OCI-LY3 (cell line): ENCODE measurements around the gene TGM3.
A peak's percentile ranks its signal among the peaks of the same experiment; 100 is the strongest.

Source experiments
- H2AFZ ChIP-seq: fragments of 200-600, 300-600 bp; shearing (Covaris generic); 2 replicates; pipeline ENCODE4 v1.6.0; 2014; ENCODE audit warnings: antibody characterized with exemption, low read depth, low read length
- H3K27ac ChIP-seq: fragments of 200-600, 300-600 bp; sonication (generic); 2 replicates; pipeline ENCODE4 v1.5.1; 2014; ENCODE audit warnings: mild to moderate bottlenecking, low read length, moderate library complexity, mixed read lengths
- H3K27me3 ChIP-seq: fragments of 200-600, 300-600 bp; sonication (generic); 2 replicates; pipeline ENCODE4 v1.6.1; 2014; ENCODE audit warnings: low read depth, low read length, mixed read lengths
- H3K36me3 ChIP-seq: fragments of 200-600, 300-600 bp; sonication (generic); replicated peaks from 2 replicates; pipeline ENCODE3; 2014; ENCODE audit warnings: low read depth, low read length, mixed read lengths
- H3K4me1 ChIP-seq: fragments of 300-600, 200-600 bp; sonication (generic); 2 replicates; pipeline ENCODE4 v1.6.1; 2014; ENCODE audit warnings: low read length, mixed read lengths
- H3K4me2 ChIP-seq: fragments of 200-600, 300-600 bp; sonication (generic); 2 replicates; pipeline ENCODE4 v1.6.1; 2014; ENCODE audit warnings: low read length, mixed read lengths
- H3K4me3 ChIP-seq: fragments of 300-600, 200-600 bp; sonication (generic); 2 replicates; pipeline ENCODE4 v1.5.1; 2014; ENCODE audit warnings: antibody characterized with exemption, mild to moderate bottlenecking, low read length, moderate library complexity
- H3K79me2 ChIP-seq: fragments of 300-600, 200-600 bp; shearing (Covaris generic); 2 replicates; pipeline ENCODE4 v1.6.1; 2014; ENCODE audit warnings: mild to moderate bottlenecking, low read length, mixed read lengths
- H3K9ac ChIP-seq: fragments of 300-600, 200-600 bp; shearing (Covaris generic); 2 replicates; pipeline ENCODE4 v1.6.0; 2014; ENCODE audit warnings: mild to moderate bottlenecking, low read length, moderate library complexity
- H3K9me3 ChIP-seq: fragments of 200-600, 300-600 bp; shearing (Covaris generic); 2 replicates; pipeline ENCODE4 v1.6.1; 2014; ENCODE audit warnings: low read length, mixed read lengths; ENCODE audit not compliant: insufficient read depth
- H4K20me1 ChIP-seq: fragments of 200-600, 300-600 bp; sonication (generic); 2 replicates; pipeline ENCODE4 v1.6.1; 2016; ENCODE audit warnings: low read length, mixed read lengths; ENCODE audit not compliant: insufficient read depth
- CTCF ChIP-seq: fragments of 200-600, 300-600 bp; sonication (generic); IDR thresholded peaks from 2 replicates; pipeline ENCODE4 v1.5.1; 2014; ENCODE audit warnings: antibody characterized with exemption, low read length, low read depth
- EZH2phosphoT487 ChIP-seq: fragments of 200-600 bp; shearing (Covaris generic); IDR thresholded peaks from 2 replicates; pipeline ENCODE4 v1.6.1; 2018; ENCODE audit warnings: antibody characterized with exemption, mixed run types, low read depth

Gene TGM3

DNA sequence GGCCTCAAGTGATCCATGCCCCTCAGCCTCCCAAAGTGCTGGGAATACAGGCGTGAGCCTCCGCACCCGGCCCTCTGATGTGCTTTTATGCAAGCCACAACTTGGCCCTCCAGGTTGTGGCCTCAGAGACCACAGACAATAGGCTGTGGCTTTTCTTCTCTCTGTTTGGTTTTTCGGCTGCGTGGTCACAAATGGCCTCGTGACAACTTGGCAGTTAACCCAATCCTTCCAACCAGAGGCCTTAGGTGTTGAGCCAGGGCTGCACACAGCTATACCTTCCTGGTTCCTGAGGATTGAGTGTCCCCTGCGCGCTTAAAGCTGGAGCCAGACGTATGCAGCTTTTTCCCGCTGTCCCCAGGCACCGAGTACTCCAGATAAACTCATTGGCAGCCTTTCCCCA lies 6.3 kb upstream of the TGM3 start:
- no peak overlapping the region for H3K4me3 ChIP-seq
- H3K27ac ChIP-seq: no peak overlapping the region
- H4K20me1 ChIP-seq: no peaks in the 10 kb centered on the region
- H3K79me2 ChIP-seq: no peaks in the 10 kb centered on the region
- no peaks in the 10 kb centered on the region for H3K27me3 ChIP-seq
- no peak overlapping the region for H3K9ac ChIP-seq
- H2AFZ ChIP-seq: no peak overlapping the region
- peaks cover 30% of the 10 kb centered on the region for H3K4me1 ChIP-seq
- H3K4me2 ChIP-seq: peak overlapping the region; percentile 35; the same call in 1 of the 2 replicates
- no peaks in the 10 kb centered on the region for H3K36me3 ChIP-seq
- TF ChIP-seq EZH2phosphoT487: no peak
- no peaks in the 10 kb centered on the region for H3K9me3 ChIP-seq

GRCh38 chr20:2290486-2290885 lies 5.3 kb upstream of the TGM3 start:
- no peak for TF ChIP-seq CTCF
- TF ChIP-seq EZH2phosphoT487: no peak
- Histone ChIP-seq H3K27me3 (no peaks in the 10 kb centered on the region), H3K9ac (no peak overlapping the region), H3K4me2 (no peak overlapping the region), H3K4me1 (peaks cover 40% of the 10 kb centered on the region), H2AFZ (no peak overlapping the region), H3K36me3 (no peaks in the 10 kb centered on the region), H4K20me1 (no peaks in the 10 kb centered on the region), H3K9me3 (no peaks in the 10 kb centered on the region), H3K27ac (no peak overlapping the region), H3K4me3 (no peak overlapping the region), H3K79me2 (no peaks in the 10 kb centered on the region)

- no peaks in the 10 kb centered on the region for H3K9me3 ChIP-seq
- no peak overlapping the region for H3K27ac ChIP-seq
- no peak overlapping the region for H2AFZ ChIP-seq
- H3K4me3 ChIP-seq: no peak overlapping the region
- no peaks in the 10 kb centered on the region for H4K20me1 ChIP-seq
- H3K36me3 ChIP-seq: no peaks in the 10 kb centered on the region
- TF ChIP-seq CTCF: no peak
- TF ChIP-seq EZH2phosphoT487: no peak
- peaks cover 61% of the 10 kb centered on the region for H3K4me1 ChIP-seq
- no peaks in the 10 kb centered on the region for H3K79me2 ChIP-seq
- H3K27me3 ChIP-seq: no peaks in the 10 kb centered on the region
- no peak overlapping the region for H3K9ac ChIP-seq
- no peak overlapping the region for H3K4me2 ChIP-seq
Measured at GRCh38 chr20:2292416-2293110, 3.2 kb upstream of the TGM3 start.

GRCh38 chr20:2293486-2293885 lies 2.3 kb upstream of the TGM3 start:
- H3K27me3 ChIP-seq: no peaks in the 10 kb centered on the region
- no peaks in the 10 kb centered on the region for H3K9me3 ChIP-seq
- no peaks in the 10 kb centered on the region for H3K79me2 ChIP-seq
- H3K27ac ChIP-seq: no peak overlapping the region
- peaks cover 60% of the 10 kb centered on the region for H3K4me1 ChIP-seq
- no peak overlapping the region for H3K4me2 ChIP-seq
- H3K36me3 ChIP-seq: no peaks in the 10 kb centered on the region
- no peak overlapping the region for H3K9ac ChIP-seq
- H2AFZ ChIP-seq: no peak overlapping the region
- TF ChIP-seq EZH2phosphoT487 (no peak), CTCF (no peak)
- no peaks in the 10 kb centered on the region for H4K20me1 ChIP-seq
- H3K4me3 ChIP-seq: no peak overlapping the region
